GM19025 (cell line): ENCODE data around the gene VIT.

ENCODE experiments used
- ATAC-seq: cut with Tn5 transposase; IDR thresholded peaks from one replicate; pipeline ENCODE4 v1.9.1; 2021; ENCODE audit warnings: mild to moderate bottlenecking, low read depth, moderate library complexity; ENCODE audit not compliant: unreplicated experiment

Gene VIT

DNA sequence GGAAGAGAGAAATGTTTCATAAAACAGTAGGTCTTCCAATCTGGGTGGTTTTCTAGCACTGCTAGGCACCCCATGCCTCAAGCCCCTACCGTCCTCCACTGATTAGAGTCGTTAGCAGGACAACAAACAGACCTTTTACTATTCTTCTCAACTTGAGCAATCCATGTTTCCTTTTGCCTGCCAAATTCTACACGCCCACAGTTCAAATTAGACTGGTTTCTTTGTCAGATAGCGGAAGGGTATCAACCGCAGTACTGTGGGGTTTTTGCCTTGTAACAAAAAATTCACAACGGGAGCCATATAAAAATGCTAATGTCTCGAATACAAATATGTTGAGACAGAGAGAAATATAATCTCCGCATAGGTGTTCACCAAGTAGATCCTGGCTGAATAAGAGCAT, 59.9 kb downstream of the VIT start:
- no peak for ATAC-seq

DNA sequence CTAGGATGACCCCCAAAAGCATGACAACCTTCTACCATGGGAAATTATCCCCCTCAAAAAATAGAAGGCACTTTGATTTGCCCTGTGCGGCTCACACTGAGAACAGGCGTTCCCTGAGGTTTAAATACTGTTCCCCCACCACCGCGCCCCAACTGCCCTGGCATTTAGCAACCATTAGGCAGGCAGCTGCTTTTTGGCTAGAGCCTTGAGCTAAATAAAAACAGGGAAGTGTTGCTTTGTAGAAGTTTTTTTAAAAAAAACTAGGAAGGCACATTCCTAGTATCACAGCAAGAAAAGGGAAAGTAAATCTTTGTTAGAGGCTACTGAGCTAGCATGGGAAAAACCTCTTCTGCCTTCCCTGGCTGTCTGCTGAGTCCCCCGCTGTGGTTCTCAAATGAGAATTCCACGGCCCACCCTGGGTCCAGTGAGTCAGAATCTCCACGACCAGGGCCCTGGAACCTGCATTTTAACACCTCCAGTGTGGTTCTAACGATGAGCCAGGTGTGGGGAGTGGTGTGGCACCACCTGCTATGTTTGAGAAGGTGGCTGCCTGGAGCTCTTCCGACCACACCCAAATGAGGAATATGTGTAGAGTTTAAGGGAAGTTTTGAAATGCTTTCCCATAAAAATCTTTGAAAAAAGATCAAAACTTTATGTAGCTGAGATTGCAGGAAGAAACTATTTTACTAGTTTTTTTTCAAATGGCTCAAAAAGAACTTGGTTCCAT, 66.4 kb downstream of the VIT start:
- no peak for ATAC-seq

DNA sequence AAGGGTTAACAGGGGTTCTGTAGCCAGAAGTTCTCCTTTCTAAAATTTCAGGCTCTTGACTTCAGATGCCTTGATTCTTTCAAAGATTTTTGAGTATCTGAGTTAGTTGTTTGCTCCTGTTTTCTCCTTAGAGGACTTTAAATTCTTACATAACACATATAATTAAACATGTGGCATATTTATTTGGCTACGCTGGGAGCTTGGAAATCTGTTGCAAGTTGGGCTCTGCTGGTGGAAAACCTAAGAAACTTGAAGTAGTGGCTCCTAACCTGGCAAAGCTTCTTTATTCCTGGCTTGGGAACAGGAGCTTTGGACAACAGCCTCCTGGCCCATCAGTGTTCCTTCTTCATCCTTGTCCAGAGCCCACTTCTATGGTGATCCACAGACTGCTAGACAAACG, 72.6 kb downstream of the VIT start:
- no peak for ATAC-seq

DNA sequence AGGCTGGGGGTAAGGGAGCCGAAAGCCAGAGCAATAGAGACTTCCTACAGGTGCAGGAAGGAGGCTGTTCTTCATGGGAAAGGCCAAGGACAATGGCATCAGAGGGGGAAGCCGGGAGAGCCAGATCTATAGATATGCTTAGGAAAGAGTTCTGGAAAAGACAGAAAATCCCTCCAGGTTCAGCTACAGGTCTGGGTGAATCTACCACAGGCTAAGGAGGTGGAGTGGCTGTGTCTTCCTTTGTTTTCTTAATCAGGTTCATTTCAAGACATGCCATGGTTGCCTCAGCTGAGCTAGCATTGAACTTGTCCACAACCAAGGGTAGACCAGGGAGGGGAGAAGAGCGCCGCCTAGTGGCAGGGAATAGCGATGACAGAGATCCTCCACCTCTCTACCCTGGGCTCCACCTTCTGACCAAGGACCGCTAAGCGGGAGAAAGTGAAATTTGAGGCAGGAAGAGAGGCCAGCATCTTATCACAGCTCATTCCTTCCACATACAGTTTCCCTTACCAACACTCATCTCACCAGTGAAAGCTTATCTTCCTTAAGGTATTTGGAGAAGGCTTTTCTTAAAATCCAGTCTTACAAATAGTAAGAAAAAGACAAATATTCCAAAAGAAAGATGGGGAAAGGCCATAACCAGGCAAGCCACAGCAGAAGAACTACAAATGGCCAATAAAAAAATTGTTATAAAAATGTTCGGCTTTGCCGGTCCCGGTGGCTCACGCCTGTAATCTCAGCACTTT, 74.2 kb downstream of the VIT start:
- ATAC-seq, result no peak

- ATAC-seq, result no peak
Measured at GRCh38 chr2:36771671-36772070, 75.2 kb downstream of the VIT start.

DNA sequence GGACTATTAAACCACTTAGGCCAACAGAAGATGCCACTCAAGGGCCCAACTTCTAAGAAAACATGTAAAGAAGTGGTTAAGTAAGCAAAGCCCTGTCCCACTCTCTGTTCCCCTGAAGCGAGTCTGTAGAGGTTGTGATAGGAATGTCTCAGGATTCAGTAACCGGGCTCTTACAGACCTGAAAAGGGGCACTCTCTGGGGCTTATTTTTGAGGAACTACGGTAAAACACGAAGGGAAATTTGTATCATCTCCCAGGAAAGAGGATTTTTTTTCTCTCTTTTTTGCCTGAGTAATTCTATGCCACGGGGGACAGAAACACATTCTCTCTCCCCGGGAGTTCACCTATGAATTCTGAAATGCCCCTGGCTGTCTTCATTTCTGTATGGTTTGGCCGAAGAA, 77.4 kb downstream of the VIT start:
- no peak for ATAC-seq

DNA sequence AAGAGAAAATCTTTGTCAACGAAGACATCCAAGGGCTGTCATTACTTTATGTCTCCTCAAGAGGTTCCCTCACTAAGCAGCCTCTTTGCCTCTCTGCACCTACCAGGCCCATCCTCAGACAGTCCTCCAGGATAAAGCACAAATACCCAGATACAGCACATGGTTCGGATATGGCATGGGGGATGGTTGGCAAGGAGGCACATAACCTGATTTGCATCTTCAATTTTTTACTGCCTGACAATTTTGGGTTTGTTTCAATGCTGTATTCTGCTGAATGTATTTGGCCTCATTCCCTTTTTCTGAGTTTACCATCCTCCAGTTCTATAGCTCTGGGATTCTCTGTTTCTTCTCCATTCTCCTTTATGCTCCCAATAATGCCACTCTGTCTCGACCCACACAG, 78.8 kb downstream of the VIT start:
- ATAC-seq, result no peak

DNA sequence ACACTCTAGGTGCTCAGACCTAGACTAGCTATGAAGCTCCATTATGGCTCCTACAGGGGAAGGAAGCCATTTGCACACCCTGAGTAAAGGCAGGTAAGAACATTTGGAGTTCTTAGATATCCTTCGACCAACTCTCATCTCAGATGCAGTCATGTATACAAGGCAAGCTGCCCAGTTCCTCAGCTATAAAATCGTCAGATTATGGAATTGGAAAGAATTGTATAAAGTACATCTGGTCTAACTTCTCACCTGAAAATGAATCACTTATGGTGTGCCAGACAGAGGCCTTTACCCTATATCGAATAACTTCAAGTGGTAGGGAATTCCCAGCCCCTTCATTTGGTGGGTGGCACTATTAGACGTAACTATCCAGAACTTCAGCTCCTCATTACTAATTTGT, 79.3 kb downstream of the VIT start:
- no peak for ATAC-seq

DNA sequence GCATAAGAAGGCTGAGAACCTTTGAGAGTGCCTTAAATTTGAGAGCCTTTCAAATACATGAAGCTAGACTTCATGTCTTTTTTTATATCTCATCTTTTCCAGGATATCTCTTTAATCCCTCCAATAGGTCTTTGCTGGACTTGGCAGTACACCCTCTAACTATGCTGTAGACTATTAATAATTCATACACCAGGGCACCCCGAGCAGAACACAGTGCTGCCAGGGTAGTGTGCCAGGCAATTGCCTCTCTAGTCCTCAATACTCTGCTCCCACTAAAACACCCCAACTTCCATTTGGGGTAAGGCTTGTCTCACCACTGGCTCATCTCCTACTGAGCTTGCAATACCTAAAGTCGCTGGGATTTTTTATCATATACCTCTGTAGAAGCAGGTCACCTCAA, 80.8 kb downstream of the VIT start:
- ATAC-seq, result no peak

GRCh38 chr2:36777788-36778187, 81.3 kb downstream of the VIT start:
- no peak for ATAC-seq

GRCh38 chr2:36779462-36779861, 83.0 kb downstream of the VIT start:
- no peak for ATAC-seq

- ATAC-seq, result no peak
Measured at GRCh38 chr2:36780231-36780839, 83.8 kb downstream of the VIT start.

- ATAC-seq, result no peak
Measured at GRCh38 chr2:36781907-36782720, 85.6 kb downstream of the VIT start.

- ATAC-seq, result no peak
Measured at GRCh38 chr2:36783246-36783645, 86.7 kb downstream of the VIT start.

GRCh38 chr2:36785179-36785795, 88.8 kb downstream of the VIT start:
- ATAC-seq, result no peak

DNA sequence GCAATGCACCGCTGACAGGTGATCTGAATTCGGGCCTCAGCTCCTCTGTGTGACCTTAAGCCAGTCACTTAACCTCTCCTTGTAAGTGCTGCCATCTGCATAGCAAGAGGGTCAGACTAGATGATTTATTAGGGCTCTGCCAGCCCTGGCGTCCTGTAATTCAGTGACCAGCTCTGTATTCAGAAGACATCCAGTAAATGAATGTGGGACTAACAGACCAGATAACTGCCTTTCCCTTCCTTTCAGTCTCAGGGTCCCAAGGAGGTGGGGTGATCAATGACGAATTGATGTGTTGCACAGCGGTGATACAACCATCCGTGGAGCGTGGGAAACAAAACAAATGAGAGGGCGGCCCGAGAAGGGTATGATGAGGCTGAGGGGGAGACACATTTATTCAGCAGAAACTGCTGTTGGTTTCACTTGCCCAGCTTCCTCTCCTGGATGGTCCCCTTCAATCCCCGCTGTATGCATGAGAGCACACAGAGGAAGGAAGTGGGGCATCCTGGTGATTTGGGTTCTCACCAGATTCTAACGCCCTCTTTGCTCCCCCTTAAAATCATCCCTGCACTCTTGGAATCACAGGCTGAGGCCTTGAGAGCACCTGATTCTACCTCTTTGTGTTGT, 92.8 kb downstream of the VIT start:
- ATAC-seq, result no peak

DNA sequence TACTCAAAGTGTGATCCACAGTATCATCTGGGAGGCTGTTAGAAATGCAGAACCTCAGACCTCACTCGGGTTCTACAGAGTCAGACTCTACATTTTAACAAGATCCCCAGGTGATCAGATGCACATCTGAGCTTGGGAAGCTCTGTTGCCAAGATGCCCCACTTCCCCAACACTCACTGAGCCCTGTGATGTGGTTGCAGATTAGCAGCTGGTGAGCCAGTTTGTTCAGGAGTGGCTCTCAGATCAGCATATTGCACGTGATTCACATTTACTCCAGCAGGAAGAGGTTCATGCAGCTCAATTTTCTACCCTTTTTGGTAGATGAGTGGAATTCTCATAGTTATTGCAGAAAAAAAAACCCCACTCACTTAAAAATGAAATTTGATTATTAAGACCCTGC, 96.4 kb downstream of the VIT start:
- no peak for ATAC-seq

DNA sequence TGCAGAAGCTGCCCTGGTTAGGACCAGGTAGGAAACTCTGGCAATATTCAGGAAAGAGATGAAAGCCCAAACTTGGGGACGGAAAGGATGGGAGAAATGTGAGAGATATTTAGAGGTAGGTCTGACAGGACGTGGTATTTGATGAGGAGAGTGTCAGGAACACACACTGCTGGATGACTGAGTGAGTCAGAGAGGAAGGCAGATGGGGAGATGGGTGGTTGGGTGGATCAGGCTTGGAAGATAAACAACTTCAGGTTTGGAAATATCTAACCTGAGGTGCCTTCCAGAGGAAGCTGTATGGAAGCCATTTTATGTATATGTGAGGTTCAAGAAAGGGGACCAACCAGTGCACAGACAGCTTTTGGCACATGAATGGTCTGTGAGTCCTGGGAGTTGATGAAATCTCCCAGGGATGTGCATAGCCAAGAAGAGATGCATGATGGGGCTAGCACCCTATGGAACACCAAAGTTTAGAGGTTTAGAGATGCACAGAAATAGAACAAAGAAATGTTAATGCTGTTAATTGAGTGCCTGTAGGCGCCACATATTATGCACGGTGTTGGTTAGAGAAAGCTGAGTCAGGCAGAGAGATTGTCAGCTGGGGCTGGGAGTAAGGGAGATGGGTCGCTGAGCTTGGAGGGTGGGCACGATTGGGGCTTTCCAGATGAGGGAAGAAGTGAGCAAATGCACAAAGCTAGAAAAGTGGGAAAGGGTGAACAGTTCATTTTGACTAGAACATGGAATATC, 101.0 kb downstream of the VIT start:
- no peak for ATAC-seq

- ATAC-seq, result no peak
Measured at GRCh38 chr2:36798724-36799123, 102.2 kb downstream of the VIT start.
